H9 (cell line): ENCODE measurements around the gene VSTM4. TPM values are rescaled to one million over a fixed set of nuclear protein-coding genes. Genes with fewer than 3 reads are reported as not detected.

Experiments
- DNase-seq: peaks from one replicate; pipeline ENCODE4 v3.0.0-alpha.2; 2017
- H2AFZ ChIP-seq: one replicate; pipeline ENCODE4 v1.6.1; 2013; ENCODE audit warnings: mild to moderate bottlenecking, low read length, control low read depth, moderate library complexity
- H2AK5ac ChIP-seq: 2 replicates; pipeline ENCODE4 v1.6.1; 2013; ENCODE audit warnings: low read length, control low read depth, mixed read lengths; ENCODE audit not compliant: insufficient read length
- H2BK120ac ChIP-seq: one replicate; pipeline ENCODE4 v1.6.1; 2013; ENCODE audit warnings: low read depth, mild to moderate bottlenecking, low read length, control low read depth, inconsistent platforms; ENCODE audit not compliant: poor library complexity, severe bottlenecking
- H2BK12ac ChIP-seq: 2 replicates; pipeline ENCODE4 v1.6.1; 2013; ENCODE audit warnings: low read length, control low read depth, mixed read lengths, low read depth; ENCODE audit not compliant: insufficient read length
- H2BK15ac ChIP-seq: 2 replicates; pipeline ENCODE4 v1.6.1; 2013; ENCODE audit warnings: low read depth, low read length, control low read depth
- H2BK20ac ChIP-seq: one replicate; pipeline ENCODE4 v1.6.1; 2013; ENCODE audit warnings: low read depth, mild to moderate bottlenecking, low read length, control low read depth, inconsistent platforms; ENCODE audit not compliant: poor library complexity, severe bottlenecking
- H2BK5ac ChIP-seq: 2 replicates; pipeline ENCODE4 v1.6.1; 2013; ENCODE audit warnings: low read length, control low read depth, mixed read lengths; ENCODE audit not compliant: insufficient read length
- H3K14ac ChIP-seq: 2 replicates; pipeline ENCODE4 v1.6.1; 2013; ENCODE audit warnings: low read length, control low read depth; ENCODE audit not compliant: insufficient read depth
- H3K18ac ChIP-seq: 2 replicates; pipeline ENCODE4 v1.6.1; 2013; ENCODE audit warnings: low read depth, mild to moderate bottlenecking, mixed read lengths, low read length, control low read depth; ENCODE audit not compliant: insufficient read length
- H3K23ac ChIP-seq: 2 replicates; pipeline ENCODE4 v1.6.1; 2013; ENCODE audit warnings: low read length, control low read depth, mixed read lengths, low read depth; ENCODE audit not compliant: insufficient read length
- H3K23me2 ChIP-seq: 2 replicates; pipeline ENCODE4 v1.6.1; 2013; ENCODE audit warnings: low read depth, mild to moderate bottlenecking, mixed read lengths, low read length, control low read depth; ENCODE audit not compliant: insufficient read length, poor library complexity, severe bottlenecking
- H3K27ac ChIP-seq: 2 replicates; pipeline ENCODE4 v1.5.1; 2013; ENCODE audit warnings: low read length, control low read depth, mixed read lengths, low read depth; ENCODE audit not compliant: insufficient read length
- H3K27me3 ChIP-seq: 2 replicates; pipeline ENCODE4 v1.6.1; 2013; ENCODE audit warnings: low read length, control low read depth, inconsistent platforms; ENCODE audit not compliant: insufficient read depth
- H3K4ac ChIP-seq: 2 replicates; pipeline ENCODE4 v1.6.1; 2013; ENCODE audit warnings: low read depth, mild to moderate bottlenecking, control low read depth, inconsistent platforms, low read length, moderate library complexity
- H3K4me1 ChIP-seq: 2 replicates; pipeline ENCODE4 v1.6.1; 2013; ENCODE audit warnings: low read length, control low read depth, inconsistent platforms; ENCODE audit not compliant: insufficient read depth
- H3K4me2 ChIP-seq: 2 replicates; pipeline ENCODE4 v1.6.1; 2013; ENCODE audit warnings: low read length, control low read depth, mixed read lengths; ENCODE audit not compliant: insufficient read length, insufficient read depth
- H3K56ac ChIP-seq: 2 replicates; pipeline ENCODE4 v1.6.1; 2013; ENCODE audit warnings: low read depth, mild to moderate bottlenecking, mixed read lengths, low read length, control low read depth; ENCODE audit not compliant: insufficient read length
- H3K79me1 ChIP-seq: 2 replicates; pipeline ENCODE4 v1.6.1; 2013; ENCODE audit warnings: low read depth, mild to moderate bottlenecking, moderate library complexity, low read length, control low read depth, inconsistent platforms; ENCODE audit not compliant: insufficient read depth, poor library complexity, severe bottlenecking
- H3K79me2 ChIP-seq: 2 replicates; pipeline ENCODE4 v1.6.1; 2013; ENCODE audit warnings: low read length, control low read depth, inconsistent platforms; ENCODE audit not compliant: insufficient read depth
- H3K9ac ChIP-seq: 2 replicates; pipeline ENCODE4 v1.6.1; 2013; ENCODE audit warnings: low read length, control low read depth, mixed read lengths; ENCODE audit not compliant: insufficient read length; ENCODE audit errors: extremely low read depth
- H3K9me3 ChIP-seq: one replicate; pipeline ENCODE4 v1.6.1; 2013; ENCODE audit warnings: low read depth, low read length, inconsistent platforms; ENCODE audit not compliant: control insufficient read depth
- H3T11ph ChIP-seq: one replicate; pipeline ENCODE4 v1.6.1; 2013; ENCODE audit warnings: mild to moderate bottlenecking, low read length, control low read depth, inconsistent platforms
- H4K20me1 ChIP-seq: one replicate; pipeline ENCODE4 v1.6.1; 2013; ENCODE audit not compliant: control insufficient read depth, insufficient read length, insufficient read depth
- H4K5ac ChIP-seq: 2 replicates; pipeline ENCODE4 v1.6.1; 2013; ENCODE audit warnings: low read depth, mild to moderate bottlenecking, mixed read lengths, low read length, control low read depth; ENCODE audit not compliant: insufficient read length
- H4K8ac ChIP-seq: replicated peaks from 2 replicates; pipeline ENCODE4 v1.6.1; 2013; ENCODE audit warnings: low read length, control low read depth, mixed read lengths, low read depth; ENCODE audit not compliant: insufficient read length
- H4K91ac ChIP-seq: 2 replicates; pipeline ENCODE4 v1.6.1; 2013; ENCODE audit warnings: low read depth, mild to moderate bottlenecking, moderate library complexity, mixed read lengths, low read length, control low read depth; ENCODE audit not compliant: insufficient read length
- H3K27ac Mint-ChIP-seq, 3 experiments: 2 replicates in 2 of 3; 3 replicates in 1 of 3; pipeline ENCODE4 v1.8.0; 2020 to 2021; ENCODE audit warnings: mixed read lengths in 3 of 3, mild to moderate bottlenecking in 1 of 3, moderate library complexity in 1 of 3
- H3K27me3 Mint-ChIP-seq: 2 replicates; pipeline ENCODE4 v1.8.0; 2021; ENCODE audit warnings: low read depth, mild to moderate bottlenecking, moderate library complexity, mixed read lengths
- H3K36me3 Mint-ChIP-seq, 3 experiments: 2 replicates in 2 of 3; 3 replicates in 1 of 3; pipeline ENCODE4 v1.8.0; 2020 to 2021; ENCODE audit warnings: low read depth in 3 of 3, mixed read lengths in 3 of 3; ENCODE audit not compliant: insufficient read depth in 1 of 3
- H3K4me1 Mint-ChIP-seq, 2 experiments: 2 replicates each; pipeline ENCODE4 v1.8.0; 2020; ENCODE audit warnings: mixed read lengths in 2 of 2
- H3K4me3 Mint-ChIP-seq, 2 experiments: 2 replicates in 1 of 2; 3 replicates in 1 of 2; pipeline ENCODE4 v1.8.0; 2020 to 2021; ENCODE audit warnings: mild to moderate bottlenecking in 2 of 2, mixed read lengths in 2 of 2, moderate library complexity in 1 of 2
- H3K9me3 Mint-ChIP-seq, 2 experiments: 2 replicates in 1 of 2; 3 replicates in 1 of 2; pipeline ENCODE4 v1.8.0; 2020; ENCODE audit warnings: mild to moderate bottlenecking in 2 of 2, mixed read lengths in 2 of 2, moderate library complexity in 1 of 2
- CTCF ChIP-seq: fragments of 200-600 bp; sonication (generic); conservative IDR thresholded peaks from 3 replicates; pipeline ENCODE4 v1.8.0; 2021; ENCODE audit warnings: antibody characterized with exemption, mild to moderate bottlenecking
- WGBS: extraction: QIAGEN DNeasy Blood & Tissue Kit; methylation state at CpG from one replicate; pipeline ENCODE4 v1.1.7; 2013; ENCODE audit warnings: missing lambda C conversion rate, low lambda C conversion rate, mixed read lengths; ENCODE audit not compliant: insufficient read length; ENCODE audit errors: extremely low coverage; 5-methylcytosine and 5-hydroxymethylcytosine counted together
- total RNA-seq: library from RNA; stranded (reverse); gene quantifications from 2 replicates; pipeline ENCODE4 v1.2.1, GENCODE V29; 2021

Gene VSTM4
- total RNA-seq, 1 experiment from 2014 or later = 0.44 TPM

DNA sequence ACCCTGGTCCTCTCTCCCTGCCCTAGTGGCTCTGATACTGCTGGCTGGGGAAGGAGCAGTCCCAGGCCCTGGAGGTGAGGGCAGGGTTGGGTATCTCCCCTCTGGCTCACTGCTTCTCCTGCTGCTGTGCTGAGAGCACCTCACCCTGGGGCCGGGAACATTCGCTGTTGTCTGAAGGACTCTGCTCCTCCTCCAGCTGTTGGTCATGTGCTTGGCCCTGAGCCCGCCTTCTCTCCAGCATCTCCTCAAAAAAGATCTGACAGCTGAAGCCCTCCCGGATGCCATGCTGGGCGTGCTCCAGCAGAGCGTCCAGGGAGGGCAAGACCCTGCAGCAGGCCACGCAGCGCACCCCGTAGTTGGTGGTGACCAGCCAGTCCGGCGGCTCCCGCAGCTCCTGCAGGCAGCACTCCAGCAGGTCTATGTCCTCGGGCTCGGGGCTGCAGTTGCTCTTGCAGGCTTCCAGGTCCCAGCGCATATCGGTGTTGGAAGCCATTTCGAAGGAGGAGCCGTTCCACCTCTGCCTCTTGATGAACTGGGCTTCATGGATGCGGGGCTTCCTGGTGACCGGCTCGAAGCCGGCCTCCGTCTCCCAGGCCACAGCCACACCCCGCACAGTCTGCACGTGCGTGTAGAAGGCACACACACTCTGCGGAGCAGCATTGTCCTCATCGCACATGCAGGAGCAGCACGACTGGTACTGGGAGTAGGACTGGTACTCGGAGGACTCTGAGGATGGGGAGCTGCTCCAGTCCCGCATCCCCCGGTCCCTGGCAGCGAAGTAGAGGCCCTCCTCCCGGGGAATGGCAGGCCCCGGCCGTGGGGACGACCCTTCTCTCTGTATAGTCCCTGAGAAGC lies 16.4 kb upstream of the VSTM4 start:
- H3K9ac ChIP-seq = no peak overlapping the region
- Mint-ChIP-seq H3K36me3 (no peaks in the 10 kb centered on the region), H3K4me1 (peaks cover 0 to 4% of the 10 kb centered on the region in 2 experiments; a peak in 2 of 4 replicates), H3K9me3 (peaks cover 0 to 2% of the 10 kb centered on the region in 2 experiments; a peak in 3 of 5 replicates), H3K27me3 (peaks cover 13% of the 10 kb centered on the region), H3K4me3 (no peak overlapping the region), H3K27ac (no peak overlapping the region)
- TF ChIP-seq CTCF = no peak
- no peaks in the 10 kb centered on the region for H3K27me3 ChIP-seq
- no peak overlapping the region for H2BK12ac ChIP-seq
- H4K91ac ChIP-seq = no peak overlapping the region
- no peaks in the 10 kb centered on the region for H3K79me2 ChIP-seq
- no peak overlapping the region for H2AFZ ChIP-seq
- no peak overlapping the region for H3K4ac ChIP-seq
- DNase-seq = no peak
- H3K27ac ChIP-seq = no peak overlapping the region
- H3T11ph ChIP-seq = no peak overlapping the region
- no peaks in the 10 kb centered on the region for H4K20me1 ChIP-seq
- no peaks in the 10 kb centered on the region for H3K79me1 ChIP-seq
- no peak overlapping the region for H4K8ac ChIP-seq
- H2AK5ac ChIP-seq = no peak overlapping the region
- no peak overlapping the region for H2BK5ac ChIP-seq
- H3K9me3 ChIP-seq = no peaks in the 10 kb centered on the region
- H3K23me2 ChIP-seq = no peaks in the 10 kb centered on the region
- H2BK15ac ChIP-seq = no peak overlapping the region
- no peak overlapping the region for H4K5ac ChIP-seq
- H3K18ac ChIP-seq = no peak overlapping the region
- H2BK20ac ChIP-seq = no peak overlapping the region
- no peak overlapping the region for H2BK120ac ChIP-seq
- H3K56ac ChIP-seq = no peak overlapping the region
- no peaks in the 10 kb centered on the region for H3K4me1 ChIP-seq
- no peak overlapping the region for H3K4me2 ChIP-seq
- no CpG with 5 or more reads among the region's 37 CpGs for WGBS
- H3K23ac ChIP-seq = no peak overlapping the region
- no peak overlapping the region for H3K14ac ChIP-seq
